SK-N-SH (cell line): ENCODE data around the gene STK4. TPM values are rescaled to one million over a fixed set of nuclear protein-coding genes. Genes with fewer than 3 reads are reported as not detected.

ENCODE experiments used
- CTCF ChIA-PET: fragments of 300-600, 350-600 bp; formaldehyde crosslinking; extraction: SDS; loops from one replicate; lab custom pipeline; 2021; lab: Yijun Ruan, JAX
- POLR2A ChIA-PET: fragments of 350-600 bp; sonication (Branson Sonifier 250); formaldehyde crosslinking; extraction: SDS; loops from one replicate; lab custom pipeline; 2020; ENCODE audit warnings: antibody characterized with exemption, inconsistent platforms; lab: Yijun Ruan, JAX
- DNase-seq: peaks from one replicate; pipeline ENCODE4 v3.0.0; 2012
- H2AFZ ChIP-seq: fragments of 200-600 bp; sonication (generic); 2 replicates; pipeline ENCODE4 v1.8.1; 2016; ENCODE audit warnings: antibody characterized with exemption, mild to moderate bottlenecking, low read depth
- H3F3A ChIP-seq: fragments of 200-600 bp; sonication (generic); replicated peaks from 2 replicates; pipeline ENCODE3; 2016; ENCODE audit warnings: antibody characterized with exemption, mild to moderate bottlenecking; ENCODE audit not compliant: insufficient read depth
- H3K27ac ChIP-seq, 2 experiments: fragments of 200-500 bp in 1 of 2; fragments of 200-600 bp in 1 of 2; sonication (Bioruptor generic) in 1 of 2; sonication (generic), shearing (Covaris generic) in 1 of 2; 2 replicates each; pipeline versions ENCODE4 v1.5.1 to v1.6.1; 2014 to 2016; ENCODE audit warnings: low read depth in 2 of 2, inconsistent platforms in 1 of 2, low read length in 1 of 2, mild to moderate bottlenecking in 1 of 2, mixed read lengths in 1 of 2
- H3K27me3 ChIP-seq: fragments of 200-600 bp; sonication (generic), shearing (Covaris generic); 2 replicates; pipeline ENCODE4 v1.6.1; 2016; ENCODE audit warnings: mixed run types; ENCODE audit not compliant: insufficient read depth
- H3K36me3 ChIP-seq, 2 experiments: fragments of 200-500 bp in 1 of 2; fragments of 200-600 bp in 1 of 2; sonication (Bioruptor generic) in 1 of 2; sonication (generic) in 1 of 2; replicated peaks in 1 of 2; 2 replicates each; pipeline versions ENCODE3 to v1.5.1; 2014 to 2016; ENCODE audit warnings: low read length in 1 of 2, mild to moderate bottlenecking in 1 of 2; ENCODE audit not compliant: insufficient read depth in 2 of 2, control insufficient read depth in 1 of 2
- H3K4me1 ChIP-seq, 2 experiments: fragments of 200-500 bp in 1 of 2; fragments of 200-600 bp in 1 of 2; sonication (Bioruptor generic) in 1 of 2; sonication (generic), shearing (Covaris generic) in 1 of 2; 2 replicates each; pipeline versions ENCODE4 v1.5.1 to v1.6.1; 2014 to 2016; ENCODE audit warnings: low read depth in 1 of 2, low read length in 1 of 2, mixed run types in 1 of 2; ENCODE audit not compliant: insufficient read depth in 2 of 2, control insufficient read depth in 1 of 2
- H3K4me2 ChIP-seq: fragments of 200-600 bp; sonication (generic), shearing (Covaris generic); 2 replicates; pipeline ENCODE4 v1.6.1; 2017; ENCODE audit warnings: mixed run types
- H3K4me3 ChIP-seq, 2 experiments: fragments of 200-500 bp in 1 of 2; fragments of 200-600 bp in 1 of 2; sonication (Bioruptor generic) in 1 of 2; sonication (generic), shearing (Covaris generic) in 1 of 2; 2 replicates each; pipeline versions ENCODE4 v1.5.1 to v1.8.1; 2014 to 2016; ENCODE audit warnings: low read depth in 2 of 2, inconsistent platforms in 1 of 2, low read length in 1 of 2, mild to moderate bottlenecking in 1 of 2, mixed read lengths in 1 of 2, moderate library complexity in 1 of 2
- H3K79me2 ChIP-seq: fragments of 200-600 bp; sonication (generic); 2 replicates; pipeline ENCODE4 v1.8.1; 2017; ENCODE audit warnings: mild to moderate bottlenecking; ENCODE audit not compliant: insufficient read depth
- H3K9ac ChIP-seq: fragments of 200-600 bp; sonication (generic); 2 replicates; pipeline ENCODE4 v1.6.1; 2017; ENCODE audit warnings: mixed run types
- H3K9me2 ChIP-seq: fragments of 200-600 bp; sonication (generic); 2 replicates; pipeline ENCODE4 v1.6.1; 2017; ENCODE audit warnings: mixed run types
- H3K9me3 ChIP-seq: fragments of 200-600 bp; sonication (generic); 2 replicates; pipeline ENCODE4 v1.6.1; 2017; ENCODE audit warnings: mixed run types, mild to moderate bottlenecking, moderate library complexity
- H4K20me1 ChIP-seq: fragments of 200-600 bp; sonication (generic); 2 replicates; pipeline ENCODE4 v1.6.1; 2017; ENCODE audit warnings: mild to moderate bottlenecking, mixed run types; ENCODE audit not compliant: insufficient read depth
- CHD2 ChIP-seq: fragments of 150-350 bp; IDR thresholded peaks from 2 replicates; pipeline ENCODE4 v1.6.1; 2018; ENCODE audit warnings: low read length; ENCODE audit not compliant: partially characterized antibody
- EP300 ChIP-seq, 2 experiments: IDR thresholded peaks; 2 replicates each; pipeline versions ENCODE4 v1.4.0 to v1.6.1; 2012; ENCODE audit warnings: borderline replicate concordance in 1 of 2, low read depth in 1 of 2, low read length in 1 of 2
- EZH2phosphoT487 ChIP-seq: fragments of 200-600 bp; sonication (generic); IDR thresholded peaks from 2 replicates; pipeline ENCODE4 v1.6.1; 2017; ENCODE audit warnings: low read depth, mixed run types, mild to moderate bottlenecking, antibody characterized with exemption, moderate library complexity, borderline replicate concordance
- FOXM1 ChIP-seq: IDR thresholded peaks from 2 replicates; pipeline ENCODE4 v1.4.0; 2012; ENCODE audit warnings: low read depth, mild to moderate bottlenecking
- GATA2 ChIP-seq: sonication (generic); formaldehyde crosslinking; IDR thresholded peaks from 2 replicates; pipeline ENCODE4 v1.5.0; 2020; ENCODE audit warnings: mild to moderate bottlenecking, missing genetic modification reagents
- JUND ChIP-seq: IDR thresholded peaks from 2 replicates; pipeline ENCODE4 v1.4.0; 2012
- MEF2A ChIP-seq: IDR thresholded peaks from 2 replicates; pipeline ENCODE4 v1.4.0; 2012; ENCODE audit warnings: low read depth, borderline replicate concordance
- MXI1 ChIP-seq: IDR thresholded peaks from 2 replicates; pipeline ENCODE4 v1.6.1; 2012; ENCODE audit warnings: mild to moderate bottlenecking, low read depth, low read length, improper control_type of control experiment
- NFIC ChIP-seq: IDR thresholded peaks from 2 replicates; pipeline ENCODE4 v1.4.0; 2012; ENCODE audit warnings: borderline replicate concordance
- NRF1 ChIP-seq: IDR thresholded peaks from 2 replicates; pipeline ENCODE4 v1.6.1; 2012; ENCODE audit warnings: low read depth, mild to moderate bottlenecking, low read length
- RAD21 ChIP-seq: IDR thresholded peaks from 2 replicates; pipeline ENCODE4 v1.6.1; 2012; ENCODE audit warnings: mild to moderate bottlenecking, low read length
- RCOR1 ChIP-seq: fragments of 150-350 bp; IDR thresholded peaks from 2 replicates; pipeline ENCODE4 v1.6.1; 2017; ENCODE audit warnings: antibody characterized with exemption, low read length
- RXRA ChIP-seq: IDR thresholded peaks from 2 replicates; pipeline ENCODE4 v1.4.0; 2012; ENCODE audit warnings: low read depth, mild to moderate bottlenecking, borderline replicate concordance
- SMC3 ChIP-seq: IDR thresholded peaks from 2 replicates; pipeline ENCODE4 v1.6.1; 2012; ENCODE audit warnings: low read depth, low read length, improper control_type of control experiment
- TAF1 ChIP-seq: IDR thresholded peaks from 2 replicates; pipeline ENCODE4 v1.6.1; 2012; ENCODE audit warnings: low read depth, mild to moderate bottlenecking, low read length, moderate library complexity, borderline replicate concordance
- TCF12 ChIP-seq: IDR thresholded peaks from 2 replicates; pipeline ENCODE4 v1.4.0; 2012
- WGBS: methylation state at CpG from one replicate; pipeline ENCODE4 v1.1.6; 2017; ENCODE audit warnings: low lambda C conversion rate; 5-methylcytosine and 5-hydroxymethylcytosine counted together
- polyA plus RNA-seq, 3 experiments: library from polyadenylated mRNA; depleted of rRNA; stranded (reverse); fragments of >200 nt; gene quantifications; 2 replicates each; pipeline ENCODE4 v1.2.3, GENCODE V29; 2012
- TF ChIP-seq, protein P1 (sequence below): IDR thresholded peaks from 2 replicates; pipeline ENCODE4 v1.4.0; 2012; ENCODE audit warnings: low read depth
- TF ChIP-seq, protein P2 (sequence below): IDR thresholded peaks from 2 replicates; pipeline ENCODE4; 2012
- TF ChIP-seq, protein P3 (sequence below): IDR thresholded peaks from 2 replicates; pipeline ENCODE4 v1.6.1; 2012; ENCODE audit warnings: mild to moderate bottlenecking, low read depth, low read length, moderate library complexity

Gene STK4
- polyA plus RNA-seq, 1 of the 3 experiments (the other 2 are of a cell fraction), result 11.4 TPM

DNA sequence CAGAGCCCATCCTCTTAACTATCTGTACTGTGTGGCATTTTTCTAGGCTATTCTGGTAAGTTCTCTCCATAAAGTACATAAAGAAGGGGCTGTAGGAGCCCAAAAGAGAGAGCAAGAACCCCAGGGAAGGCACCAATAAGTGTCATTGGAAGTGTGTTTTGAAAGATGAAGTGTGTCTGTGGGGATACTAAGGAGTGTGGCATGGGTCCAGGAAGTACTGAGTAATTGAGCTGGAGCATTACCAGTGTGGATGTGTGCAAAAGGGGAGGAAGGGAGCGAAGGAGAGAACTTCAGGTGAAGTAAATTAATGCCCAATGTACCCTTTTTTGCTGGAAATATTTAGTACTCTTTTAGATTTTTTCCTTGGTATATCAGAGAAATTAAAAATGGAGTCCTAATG lies 70.7 kb downstream of the STK4 start:
- ChIA-PET POLR2A (no interaction called here), CTCF (interaction anchor here (1.3 to 2.5 kb wide), 3 partner anchors 74 to 257 kb away, joined by 3 to 6 read pairs (median 4); no protein-coding TSS in a partner anchor)
- H3K9me3 ChIP-seq, result no peaks in the 10 kb centered on the region
- 0 out of 2 replicates have a peak, but pooled peaks have one; percentile 4 for TF ChIP-seq TCF12
- no peak for TF ChIP-seq NRF1
- TF ChIP-seq FOXM1, result no peak
- no peak for TF ChIP-seq GATA2
- TF ChIP-seq NFIC, result peak; percentile 76
- TF ChIP-seq RXRA, result no peak
- TF ChIP-seq, protein P1, sequence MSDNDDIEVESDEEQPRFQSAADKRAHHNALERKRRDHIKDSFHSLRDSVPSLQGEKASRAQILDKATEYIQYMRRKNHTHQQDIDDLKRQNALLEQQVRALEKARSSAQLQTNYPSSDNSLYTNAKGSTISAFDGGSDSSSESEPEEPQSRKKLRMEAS, result 0 out of 2 replicates have a peak, but pooled peaks have one; percentile 21
- no peak for TF ChIP-seq MEF2A
- 0 out of 4 replicates have a peak, but pooled peaks of 1 of the 2 experiments have one; percentile 20 for TF ChIP-seq EP300 (IDR thresholded peaks at IDR 0.05; ENCODE audit: borderline replicate concordance in 1 of 2, low read depth in 1 of 2, low read length in 1 of 2)
- TF ChIP-seq, protein P2, sequence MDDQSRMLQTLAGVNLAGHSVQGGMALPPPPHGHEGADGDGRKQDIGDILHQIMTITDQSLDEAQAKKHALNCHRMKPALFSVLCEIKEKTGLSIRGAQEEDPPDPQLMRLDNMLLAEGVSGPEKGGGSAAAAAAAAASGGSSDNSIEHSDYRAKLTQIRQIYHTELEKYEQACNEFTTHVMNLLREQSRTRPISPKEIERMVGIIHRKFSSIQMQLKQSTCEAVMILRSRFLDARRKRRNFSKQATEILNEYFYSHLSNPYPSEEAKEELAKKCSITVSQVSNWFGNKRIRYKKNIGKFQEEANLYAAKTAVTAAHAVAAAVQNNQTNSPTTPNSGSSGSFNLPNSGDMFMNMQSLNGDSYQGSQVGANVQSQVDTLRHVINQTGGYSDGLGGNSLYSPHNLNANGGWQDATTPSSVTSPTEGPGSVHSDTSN, result peak; percentile 43; the same call in 1 of the 2 replicates
- TF ChIP-seq MXI1, result no peak
- no peak for TF ChIP-seq RCOR1
- WGBS, result 55% methylated on average over 1 of the region's 1 CpG
- H4K20me1 ChIP-seq, result no peaks in the 10 kb centered on the region
- H3K79me2 ChIP-seq, result peaks cover 32% of the 10 kb centered on the region
- H3K9me2 ChIP-seq, result no peaks in the 10 kb centered on the region
- H3K27me3 ChIP-seq, result no peaks in the 10 kb centered on the region
- peaks cover 27% of the 10 kb centered on the region for H3F3A ChIP-seq
- H3K27ac ChIP-seq, result peak overlapping the region; percentile 56 to 89
- DNase-seq, result no peak
- peak overlapping the region; percentile 54 for H3K4me2 ChIP-seq
- peaks cover 2 to 15% of the 10 kb centered on the region in 2 experiments for H3K36me3 ChIP-seq
- peaks cover 2 to 48% of the 10 kb centered on the region in 2 experiments; a peak in 3 of 4 replicates for H3K4me1 ChIP-seq
- no peak overlapping the region for H3K4me3 ChIP-seq
- peak overlapping the region; percentile 54; the same call in 1 of the 2 replicates for H3K9ac ChIP-seq
- no peak overlapping the region for H2AFZ ChIP-seq

DNA sequence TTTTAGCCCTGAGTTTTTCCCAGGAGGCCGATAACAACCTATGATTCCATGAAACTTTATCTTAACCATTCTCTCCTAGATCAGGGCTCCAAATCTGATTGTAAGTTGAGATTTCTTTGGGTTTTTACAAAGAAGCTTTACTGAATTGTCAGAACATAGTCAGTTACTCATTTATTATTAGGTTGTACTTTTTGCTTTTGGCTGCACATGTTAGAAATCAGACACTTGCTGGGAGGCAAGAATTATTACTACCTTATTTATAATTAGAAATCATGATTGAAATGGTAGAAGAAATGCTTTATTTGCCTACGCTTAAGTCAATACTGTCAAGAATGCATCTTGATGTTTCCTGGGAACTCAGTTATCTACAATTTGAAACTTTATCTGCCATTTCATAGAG lies 71.3 kb downstream of the STK4 start:
- Histone ChIP-seq H3K4me3 (no peak overlapping the region), H3K4me1 (peaks cover 2 to 52% of the 10 kb centered on the region in 2 experiments; a peak in 3 of 4 replicates), H3F3A (peaks cover 21% of the 10 kb centered on the region), H3K36me3 (peaks cover 2 to 11% of the 10 kb centered on the region in 2 experiments), H3K9ac (peak overlapping the region; percentile 54; the same call in 1 of the 2 replicates), H3K9me3 (no peaks in the 10 kb centered on the region), H3K4me2 (0 out of 2 replicates have a peak overlapping the region, but pooled peaks have one; percentile 54), H3K27ac (peak overlapping the region; percentile 56 to 89; a peak in 3 of 4 replicates), H3K27me3 (no peaks in the 10 kb centered on the region), H4K20me1 (no peaks in the 10 kb centered on the region), H2AFZ (no peak overlapping the region), H3K79me2 (peaks cover 32% of the 10 kb centered on the region), H3K9me2 (no peaks in the 10 kb centered on the region)
- ChIA-PET POLR2A (no interaction called here), CTCF (interaction anchor here (1.3 to 1.9 kb wide), 3 partner anchors 58 to 257 kb away, joined by 3 to 8 read pairs (median 4); no protein-coding TSS in a partner anchor)
- 78% methylated on average over 2 of the region's 2 CpGs for WGBS
- no peak for DNase-seq
- no peak for TF ChIP-seq RCOR1
- no peak for TF ChIP-seq TAF1
- TF ChIP-seq CHD2, result no peak
- no peak for TF ChIP-seq EZH2phosphoT487
- no peak for TF ChIP-seq NRF1
- no peak for TF ChIP-seq SMC3
- no peak for TF ChIP-seq EP300 (IDR thresholded peaks at IDR 0.05; ENCODE audit: borderline replicate concordance in 1 of 2, low read depth in 1 of 2, low read length in 1 of 2)
- no peak for TF ChIP-seq GATA2
- no peak for TF ChIP-seq RXRA
- TF ChIP-seq, protein P2, result no peak
- TF ChIP-seq, protein P3, sequence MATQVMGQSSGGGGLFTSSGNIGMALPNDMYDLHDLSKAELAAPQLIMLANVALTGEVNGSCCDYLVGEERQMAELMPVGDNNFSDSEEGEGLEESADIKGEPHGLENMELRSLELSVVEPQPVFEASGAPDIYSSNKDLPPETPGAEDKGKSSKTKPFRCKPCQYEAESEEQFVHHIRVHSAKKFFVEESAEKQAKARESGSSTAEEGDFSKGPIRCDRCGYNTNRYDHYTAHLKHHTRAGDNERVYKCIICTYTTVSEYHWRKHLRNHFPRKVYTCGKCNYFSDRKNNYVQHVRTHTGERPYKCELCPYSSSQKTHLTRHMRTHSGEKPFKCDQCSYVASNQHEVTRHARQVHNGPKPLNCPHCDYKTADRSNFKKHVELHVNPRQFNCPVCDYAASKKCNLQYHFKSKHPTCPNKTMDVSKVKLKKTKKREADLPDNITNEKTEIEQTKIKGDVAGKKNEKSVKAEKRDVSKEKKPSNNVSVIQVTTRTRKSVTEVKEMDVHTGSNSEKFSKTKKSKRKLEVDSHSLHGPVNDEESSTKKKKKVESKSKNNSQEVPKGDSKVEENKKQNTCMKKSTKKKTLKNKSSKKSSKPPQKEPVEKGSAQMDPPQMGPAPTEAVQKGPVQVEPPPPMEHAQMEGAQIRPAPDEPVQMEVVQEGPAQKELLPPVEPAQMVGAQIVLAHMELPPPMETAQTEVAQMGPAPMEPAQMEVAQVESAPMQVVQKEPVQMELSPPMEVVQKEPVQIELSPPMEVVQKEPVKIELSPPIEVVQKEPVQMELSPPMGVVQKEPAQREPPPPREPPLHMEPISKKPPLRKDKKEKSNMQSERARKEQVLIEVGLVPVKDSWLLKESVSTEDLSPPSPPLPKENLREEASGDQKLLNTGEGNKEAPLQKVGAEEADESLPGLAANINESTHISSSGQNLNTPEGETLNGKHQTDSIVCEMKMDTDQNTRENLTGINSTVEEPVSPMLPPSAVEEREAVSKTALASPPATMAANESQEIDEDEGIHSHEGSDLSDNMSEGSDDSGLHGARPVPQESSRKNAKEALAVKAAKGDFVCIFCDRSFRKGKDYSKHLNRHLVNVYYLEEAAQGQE, result no peak
- TF ChIP-seq JUND, result no peak
- TF ChIP-seq RAD21, result no peak
